Measurements from ENCODE around the gene RALY. TPM values are rescaled to one million over a fixed set of nuclear protein-coding genes. Genes with fewer than 3 reads are reported as not detected.

RALY gene
- total and polyA plus RNA-seq, 2 of the 4 experiments (the other 2 are of a cell fraction): 46.2 to 115 TPM

DNA sequence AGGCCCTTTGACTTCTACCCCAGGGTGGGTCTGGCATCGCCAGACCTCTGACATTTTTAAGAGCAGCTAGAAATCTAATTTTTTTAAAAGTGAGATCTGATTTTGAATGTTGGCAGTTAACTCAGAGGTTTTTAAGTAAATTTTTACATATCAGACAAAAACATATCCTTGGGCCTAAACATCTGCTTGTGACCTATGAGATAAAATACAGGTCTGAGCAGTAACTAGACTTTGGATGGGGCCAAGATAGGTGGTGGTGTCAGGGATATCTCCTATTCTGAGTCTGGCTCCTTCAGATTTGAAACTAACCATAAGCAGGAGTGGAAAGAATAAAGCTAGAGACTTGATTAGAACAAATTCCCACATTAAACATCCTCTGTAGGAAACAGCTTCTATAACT, 17.6 kb downstream of the RALY start:
- Histone ChIP-seq H4K8ac (ENCODE audit: low read depth in 2 of 2, low read length in 2 of 2) (no peak overlapping the region), H3K36me3 (ENCODE audit: control insufficient read depth, insufficient read depth, low read length) (no peaks in the 10 kb centered on the region), H3K4me3 (ENCODE audit: insufficient read depth, low read depth, low read length) (no peak overlapping the region), H3K27ac (ENCODE audit: insufficient read depth, low read length) (no peak overlapping the region), H3K23ac (ENCODE audit: low read depth, low read length) (0 out of 2 replicates have a peak overlapping the region, but pooled peaks have one; percentile 37), H4K91ac (ENCODE audit: insufficient read depth, low read depth, low read length) (no peak overlapping the region), H2AFZ (replicated peaks; ENCODE audit: low read length, poor library complexity) (no peak overlapping the region), H3K18ac (ENCODE audit: low read depth, low read length) (no peak overlapping the region), H2BK5ac (ENCODE audit: low read depth, low read length, poor library complexity, severe bottlenecking) (no peak overlapping the region), H3K56ac (ENCODE audit: extremely low read depth, insufficient read depth, low read length) (no peak overlapping the region), H3K79me1 (ENCODE audit: low read depth in 1 of 2, low read length in 2 of 2) (peaks cover 22 to 80% of the 10 kb centered on the region in 2 experiments), H2BK15ac (ENCODE audit: low read depth, low read length) (no peak overlapping the region), H3K4me1 (ENCODE audit: control insufficient read depth, insufficient read depth, low read length) (peaks cover 4% of the 10 kb centered on the region; the same call in 1 of the 2 replicates), H2AK9ac (replicated peaks; ENCODE audit: low read depth, low read length, poor library complexity) (no peak overlapping the region), H2BK120ac (ENCODE audit: low read depth, low read length) (no peak overlapping the region), H3K4me2 (ENCODE audit: low read depth, low read length) (no peak overlapping the region), H2BK20ac (ENCODE audit: low read depth, low read length) (no peak overlapping the region), H3K14ac (replicated peaks; ENCODE audit: low read depth, low read length) (no peak overlapping the region), H4K20me1 (ENCODE audit: insufficient read depth, low read length) (peaks cover 90% of the 10 kb centered on the region), H3K9me3 (ENCODE audit: control insufficient read depth, insufficient read depth, low read length) (no peaks in the 10 kb centered on the region), H3K9ac (ENCODE audit: low read depth, low read length) (no peak overlapping the region), H2AK5ac (ENCODE audit: low read depth, low read length) (no peak overlapping the region), H3K4ac (ENCODE audit: low read depth, low read length) (no peak overlapping the region), H4K5ac (ENCODE audit: low read depth, low read length) (no peak overlapping the region), H3K9me1 (ENCODE audit: insufficient read depth, low read length) (peaks cover 31% of the 10 kb centered on the region), H3K27me3 (ENCODE audit: control insufficient read depth, insufficient read depth, low read length) (no peaks in the 10 kb centered on the region)
- BruUV-seq (replicated peaks): no TSS peak
- no peak for DNase-seq
- ChIA-PET POLR2A (ENCODE audit: unreplicated experiment) (no interaction called here), CTCF (no interaction called here)
- in situ Hi-C loops (cut with MboI; ENCODE audit: low sequenced_read_pairs) (no loop called here), dilution Hi-C loops (cut with HindIII; ENCODE audit: low sequenced_read_pairs, unreplicated experiment) (no loop called here), intact Hi-C loops (cut with micrococcal nuclease) (no loop called here)
- ATAC-seq (ENCODE audit: low read depth): no peak
- WGBS, 2 experiments (ENCODE audit: extremely low coverage in 2 of 2, insufficient read length in 1 of 2): no CpG with 5 or more reads among the region's 1 CpG
- TF ChIP-seq CEBPB (IDR thresholded peaks at IDR 0.05; ENCODE audit: low read depth, low read length) (no peak), RAD21 (IDR thresholded peaks at IDR 0.05; ENCODE audit: low read length) (no peak), MXI1 (IDR thresholded peaks at IDR 0.05; ENCODE audit: borderline replicate concordance, low read depth, low read length) (no peak), RFX5 (IDR thresholded peaks at IDR 0.05; ENCODE audit: low read depth, low read length) (no peak), BHLHE40 (IDR thresholded peaks at IDR 0.05; ENCODE audit: low read depth, low read length) (no peak), POLR2A (IDR thresholded peaks at IDR 0.05; ENCODE audit: low read depth, low read length) (no peak), SMC3 (IDR thresholded peaks at IDR 0.05; ENCODE audit: low read depth, low read length) (no peak), RCOR1 (IDR thresholded peaks at IDR 0.05; ENCODE audit: insufficient replicate concordance, low read length) (no peak), NFE2L2 (IDR thresholded peaks at IDR 0.05; ENCODE audit: low read depth, low read length) (no peak), CHD1 (IDR thresholded peaks at IDR 0.05; ENCODE audit: low read depth, low read length) (no peak)
- TF ChIP-seq, protein P1, sequence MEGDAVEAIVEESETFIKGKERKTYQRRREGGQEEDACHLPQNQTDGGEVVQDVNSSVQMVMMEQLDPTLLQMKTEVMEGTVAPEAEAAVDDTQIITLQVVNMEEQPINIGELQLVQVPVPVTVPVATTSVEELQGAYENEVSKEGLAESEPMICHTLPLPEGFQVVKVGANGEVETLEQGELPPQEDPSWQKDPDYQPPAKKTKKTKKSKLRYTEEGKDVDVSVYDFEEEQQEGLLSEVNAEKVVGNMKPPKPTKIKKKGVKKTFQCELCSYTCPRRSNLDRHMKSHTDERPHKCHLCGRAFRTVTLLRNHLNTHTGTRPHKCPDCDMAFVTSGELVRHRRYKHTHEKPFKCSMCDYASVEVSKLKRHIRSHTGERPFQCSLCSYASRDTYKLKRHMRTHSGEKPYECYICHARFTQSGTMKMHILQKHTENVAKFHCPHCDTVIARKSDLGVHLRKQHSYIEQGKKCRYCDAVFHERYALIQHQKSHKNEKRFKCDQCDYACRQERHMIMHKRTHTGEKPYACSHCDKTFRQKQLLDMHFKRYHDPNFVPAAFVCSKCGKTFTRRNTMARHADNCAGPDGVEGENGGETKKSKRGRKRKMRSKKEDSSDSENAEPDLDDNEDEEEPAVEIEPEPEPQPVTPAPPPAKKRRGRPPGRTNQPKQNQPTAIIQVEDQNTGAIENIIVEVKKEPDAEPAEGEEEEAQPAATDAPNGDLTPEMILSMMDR (conservative IDR thresholded peaks at IDR 0.05; ENCODE audit: low read depth, low read length): no peak
- TF ChIP-seq, protein P2, sequence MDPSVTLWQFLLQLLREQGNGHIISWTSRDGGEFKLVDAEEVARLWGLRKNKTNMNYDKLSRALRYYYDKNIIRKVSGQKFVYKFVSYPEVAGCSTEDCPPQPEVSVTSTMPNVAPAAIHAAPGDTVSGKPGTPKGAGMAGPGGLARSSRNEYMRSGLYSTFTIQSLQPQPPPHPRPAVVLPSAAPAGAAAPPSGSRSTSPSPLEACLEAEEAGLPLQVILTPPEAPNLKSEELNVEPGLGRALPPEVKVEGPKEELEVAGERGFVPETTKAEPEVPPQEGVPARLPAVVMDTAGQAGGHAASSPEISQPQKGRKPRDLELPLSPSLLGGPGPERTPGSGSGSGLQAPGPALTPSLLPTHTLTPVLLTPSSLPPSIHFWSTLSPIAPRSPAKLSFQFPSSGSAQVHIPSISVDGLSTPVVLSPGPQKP (IDR thresholded peaks at IDR 0.05; ENCODE audit: borderline replicate concordance, low read depth, low read length): no peak
- TF ChIP-seq, protein P3, sequence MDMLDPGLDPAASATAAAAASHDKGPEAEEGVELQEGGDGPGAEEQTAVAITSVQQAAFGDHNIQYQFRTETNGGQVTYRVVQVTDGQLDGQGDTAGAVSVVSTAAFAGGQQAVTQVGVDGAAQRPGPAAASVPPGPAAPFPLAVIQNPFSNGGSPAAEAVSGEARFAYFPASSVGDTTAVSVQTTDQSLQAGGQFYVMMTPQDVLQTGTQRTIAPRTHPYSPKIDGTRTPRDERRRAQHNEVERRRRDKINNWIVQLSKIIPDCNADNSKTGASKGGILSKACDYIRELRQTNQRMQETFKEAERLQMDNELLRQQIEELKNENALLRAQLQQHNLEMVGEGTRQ (IDR thresholded peaks at IDR 0.05; ENCODE audit: low read depth, low read length): no peak

All from IMR-90 (cell line).